Hematopoietic multipotent progenitor cell treated with erythropoietin and hydrocortisone succinate and interleukin-3 and kit ligand, for 8 days (in vitro differentiated cells): ENCODE data around the gene SCYL1.

Experiments used
- DNase-seq: peaks from one replicate; pipeline ENCODE4 v3.0.0-alpha.2; 2015

Gene SCYL1

DNA sequence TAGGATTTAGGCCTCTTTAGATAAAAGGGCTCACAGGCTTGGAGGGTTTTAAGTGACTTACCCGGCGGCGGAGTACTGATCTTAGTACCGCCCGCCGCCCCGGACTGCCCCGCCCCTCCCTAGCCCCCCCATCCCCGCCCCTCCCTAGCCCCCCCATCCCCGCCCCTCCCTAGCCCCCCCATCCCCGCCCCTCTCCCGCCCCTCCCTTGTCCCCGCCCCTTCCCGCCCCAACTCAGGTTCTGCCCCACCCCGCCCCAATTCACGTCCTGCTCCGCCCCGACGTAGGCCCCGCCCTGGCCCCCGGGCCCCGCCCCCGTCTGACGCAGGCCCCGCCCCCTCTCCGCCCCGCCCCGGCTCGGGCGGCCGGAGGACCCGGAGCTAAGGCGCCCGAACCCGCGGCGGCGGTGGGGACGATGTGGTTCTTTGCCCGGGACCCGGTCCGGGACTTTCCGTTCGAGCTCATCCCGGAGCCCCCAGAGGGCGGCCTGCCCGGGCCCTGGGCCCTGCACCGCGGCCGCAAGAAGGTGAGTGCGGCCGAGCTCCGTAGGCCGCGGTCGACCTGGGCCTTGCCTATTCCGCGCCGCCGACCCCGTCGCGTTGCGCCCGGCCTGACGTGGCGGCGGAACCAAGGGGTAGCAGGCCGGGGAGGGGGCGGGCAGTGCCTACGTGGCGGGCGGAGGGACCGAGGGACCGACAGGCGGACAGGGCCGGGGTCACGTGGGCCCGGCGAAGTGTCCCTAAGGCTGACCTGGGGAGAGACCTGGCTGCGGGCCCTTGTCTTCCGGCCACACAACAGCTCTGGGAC is at the start of gene SCYL1:
TSS of gene SCYL1 (plus strand) at position 343 of the 805 bp plus-strand sequence. CDS start at position 414, 71 bp downstream.
- DNase-seq: peak; percentile 61

DNA sequence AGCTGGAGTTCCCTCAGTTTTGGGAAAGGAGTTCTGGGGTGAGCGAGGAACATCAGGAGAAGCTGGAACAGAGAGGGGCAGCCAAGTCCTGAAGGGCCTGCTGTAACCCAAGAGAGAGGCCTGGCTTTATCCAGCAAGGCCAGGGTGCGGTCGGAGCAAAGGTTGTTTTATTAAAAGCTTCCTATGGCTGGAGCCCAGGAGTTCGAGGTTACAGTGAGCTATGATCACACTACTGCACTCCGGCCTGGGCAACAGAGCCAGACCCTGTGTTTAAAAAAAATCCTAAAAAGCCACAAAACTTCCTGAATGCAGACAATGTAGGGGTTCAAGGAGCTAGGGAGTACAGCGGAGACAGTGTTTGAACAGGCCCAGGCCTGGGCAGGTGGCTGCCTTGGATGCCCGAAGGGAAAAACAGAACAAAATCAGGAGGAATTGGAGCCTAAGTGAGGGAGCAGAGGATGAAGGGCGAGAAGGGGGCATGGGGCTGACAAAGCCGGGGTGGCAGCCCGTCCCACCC is 48.2 kb upstream of the SCYL1 start:
- DNase-seq: no peak

DNA sequence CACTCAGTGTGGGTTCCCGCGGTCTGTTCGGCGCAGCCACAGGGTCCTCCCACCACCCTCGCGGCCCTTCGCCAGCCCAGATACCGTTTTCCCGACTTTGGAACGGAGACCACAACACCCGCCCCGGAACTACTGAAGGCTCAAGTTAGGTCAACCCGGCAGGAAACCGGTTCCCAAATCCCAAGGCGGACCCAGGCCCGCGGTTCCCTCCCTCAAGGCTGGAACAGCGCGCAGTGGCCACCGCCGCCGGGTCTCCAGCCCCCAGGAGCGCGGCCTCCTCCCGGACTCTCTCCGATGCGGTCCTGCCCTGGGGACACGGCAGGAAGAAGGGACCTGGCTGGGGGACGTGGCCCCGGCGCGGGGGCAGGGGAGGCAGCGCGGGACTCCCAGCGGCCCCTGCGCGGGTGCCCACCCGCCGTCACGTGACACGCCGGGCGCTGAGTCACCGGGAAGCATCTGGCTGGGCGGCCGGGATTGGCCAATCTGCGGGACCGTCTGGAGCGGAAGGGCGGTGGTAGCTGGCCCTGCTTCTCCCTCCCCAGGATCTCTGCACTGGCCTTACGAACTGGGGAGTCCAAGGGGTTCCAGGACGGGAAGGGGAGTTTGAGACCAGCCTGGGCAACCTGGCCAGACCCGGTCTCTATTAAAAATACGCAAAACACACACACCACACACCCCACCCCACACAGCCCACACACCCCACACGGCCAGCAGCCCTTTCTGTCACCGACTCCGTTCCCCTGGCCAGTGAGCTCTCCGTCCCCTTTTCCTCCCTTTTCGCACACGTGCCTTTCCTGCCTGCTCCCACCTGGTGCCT is 47.5 kb upstream of the SCYL1 start:
- DNase-seq: peak; percentile 95

DNA sequence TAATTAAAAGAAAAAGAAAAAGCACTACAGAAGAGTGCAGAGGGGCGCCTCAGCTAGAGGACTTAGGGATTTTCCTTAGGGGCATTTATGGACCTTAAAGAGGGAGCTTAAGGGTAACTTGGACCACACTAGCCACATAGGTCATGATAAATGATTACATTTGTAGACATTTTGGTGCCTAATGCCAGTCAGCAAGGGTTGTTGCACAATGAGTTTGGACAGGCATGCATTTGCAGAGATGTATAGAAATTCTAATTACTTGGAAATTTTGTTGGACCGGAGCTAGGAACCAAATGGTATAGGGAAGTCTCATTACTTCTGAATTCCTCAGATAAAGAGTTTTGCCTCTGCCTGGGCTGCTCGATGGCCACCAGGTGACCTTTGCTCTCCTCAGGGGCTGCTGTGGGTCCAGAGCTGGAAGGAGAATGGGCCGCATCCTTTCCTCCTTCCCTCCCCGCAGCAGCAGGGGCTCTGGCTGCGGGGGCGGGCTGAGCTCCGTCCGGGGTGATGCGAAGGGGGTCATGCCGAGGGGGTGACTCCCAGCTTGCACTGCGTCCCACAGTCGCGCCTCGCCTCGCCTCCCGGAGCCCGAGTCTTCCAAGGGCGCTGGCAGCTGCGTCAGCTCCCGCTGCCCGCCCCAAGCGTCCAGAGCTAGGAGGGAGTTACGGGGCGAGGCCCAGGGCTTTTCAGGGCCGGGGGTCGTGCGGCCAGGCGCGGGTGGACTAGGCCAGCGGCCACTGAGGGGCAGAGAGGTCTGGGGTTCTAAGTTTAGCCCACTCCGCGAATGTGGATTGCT is 46.3 kb upstream of the SCYL1 start:
- no peak for DNase-seq

DNA sequence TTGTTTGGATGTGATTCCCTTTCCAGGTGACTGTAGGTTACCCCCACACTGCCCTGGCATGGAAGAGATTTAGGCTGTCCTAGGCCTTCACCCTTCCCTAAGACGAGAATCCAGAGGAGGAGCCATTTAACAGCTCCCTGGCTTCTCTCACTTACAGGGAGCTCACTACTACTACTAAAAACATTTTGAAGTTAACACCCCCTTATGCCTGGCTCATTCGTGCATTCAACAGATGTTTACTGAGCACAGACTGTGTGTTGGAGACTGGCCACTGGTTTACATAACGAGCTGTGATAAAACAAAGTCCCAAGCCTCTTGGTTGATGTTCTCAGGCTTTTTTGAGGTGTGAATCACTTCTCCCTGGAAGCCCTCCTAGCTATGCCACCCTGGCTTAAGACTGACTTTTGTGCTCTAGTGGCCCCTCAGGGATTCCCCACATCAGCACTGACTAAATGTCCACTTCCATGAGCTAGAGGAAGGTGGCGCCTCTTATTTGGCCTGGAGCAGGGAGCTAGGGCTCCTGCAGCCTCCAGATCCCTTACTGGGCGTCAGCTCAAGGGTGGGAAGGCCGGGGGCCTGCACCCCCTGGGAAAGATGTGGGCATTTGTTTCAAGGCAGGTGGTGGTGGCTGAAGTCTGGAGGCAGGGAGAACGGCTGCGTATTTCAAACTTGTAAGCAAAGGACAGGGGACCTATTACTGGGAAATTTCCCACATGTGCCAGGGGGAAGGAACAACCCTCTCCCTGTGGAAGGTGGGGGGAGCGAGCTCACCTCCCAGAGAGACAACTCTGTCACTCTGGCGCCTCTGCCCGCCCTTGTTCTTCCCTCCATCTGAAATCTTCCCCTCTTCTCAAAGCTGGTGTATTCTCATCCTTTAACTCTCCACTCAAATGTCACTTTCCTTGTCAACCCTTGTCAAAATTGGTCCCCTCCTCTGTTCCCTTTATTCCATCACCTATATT is 45.4 kb upstream of the SCYL1 start:
- no peak for DNase-seq

DNA sequence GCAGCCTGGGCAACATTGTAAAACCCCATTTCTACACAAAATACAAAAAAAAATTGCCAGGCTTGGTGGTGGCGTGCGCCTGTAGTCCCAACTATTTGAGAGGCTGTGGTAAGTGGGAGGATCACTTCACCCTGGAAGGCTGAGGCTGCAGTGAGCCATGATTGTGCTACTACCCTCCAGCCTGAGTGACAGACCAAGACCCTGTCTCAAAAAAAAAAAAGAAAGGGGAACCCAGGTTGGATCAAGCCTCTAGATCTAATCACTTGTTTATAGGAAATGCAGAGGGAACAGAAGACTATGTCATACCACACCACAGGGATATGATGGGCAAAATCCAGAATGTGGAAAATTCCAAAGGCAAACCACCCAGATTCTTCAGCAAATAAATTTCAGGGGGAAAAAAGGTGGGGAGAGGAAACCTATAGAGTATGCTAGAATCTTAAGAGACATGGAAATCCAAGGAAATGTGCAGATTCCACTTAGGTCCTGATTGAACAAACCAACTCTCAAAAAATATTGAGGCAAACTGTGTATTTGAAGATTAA is 42.5 kb upstream of the SCYL1 start:
- no peak for DNase-seq

DNA sequence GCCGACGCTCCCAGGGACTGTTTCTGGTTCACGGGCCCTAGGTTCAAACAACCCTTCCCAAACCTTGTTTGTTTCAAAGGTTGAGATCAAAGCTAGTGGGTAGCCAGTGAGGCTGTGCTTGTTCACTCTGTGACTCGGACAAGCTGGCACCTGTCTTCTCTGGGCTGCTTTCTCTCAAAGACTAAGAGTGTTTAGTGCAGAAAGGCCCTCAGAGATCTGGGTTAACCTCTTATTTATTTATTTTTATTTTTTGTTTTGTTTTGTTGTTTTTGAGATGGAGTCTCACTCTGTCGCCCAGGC is 39.0 kb upstream of the SCYL1 start:
- DNase-seq: no peak

DNA sequence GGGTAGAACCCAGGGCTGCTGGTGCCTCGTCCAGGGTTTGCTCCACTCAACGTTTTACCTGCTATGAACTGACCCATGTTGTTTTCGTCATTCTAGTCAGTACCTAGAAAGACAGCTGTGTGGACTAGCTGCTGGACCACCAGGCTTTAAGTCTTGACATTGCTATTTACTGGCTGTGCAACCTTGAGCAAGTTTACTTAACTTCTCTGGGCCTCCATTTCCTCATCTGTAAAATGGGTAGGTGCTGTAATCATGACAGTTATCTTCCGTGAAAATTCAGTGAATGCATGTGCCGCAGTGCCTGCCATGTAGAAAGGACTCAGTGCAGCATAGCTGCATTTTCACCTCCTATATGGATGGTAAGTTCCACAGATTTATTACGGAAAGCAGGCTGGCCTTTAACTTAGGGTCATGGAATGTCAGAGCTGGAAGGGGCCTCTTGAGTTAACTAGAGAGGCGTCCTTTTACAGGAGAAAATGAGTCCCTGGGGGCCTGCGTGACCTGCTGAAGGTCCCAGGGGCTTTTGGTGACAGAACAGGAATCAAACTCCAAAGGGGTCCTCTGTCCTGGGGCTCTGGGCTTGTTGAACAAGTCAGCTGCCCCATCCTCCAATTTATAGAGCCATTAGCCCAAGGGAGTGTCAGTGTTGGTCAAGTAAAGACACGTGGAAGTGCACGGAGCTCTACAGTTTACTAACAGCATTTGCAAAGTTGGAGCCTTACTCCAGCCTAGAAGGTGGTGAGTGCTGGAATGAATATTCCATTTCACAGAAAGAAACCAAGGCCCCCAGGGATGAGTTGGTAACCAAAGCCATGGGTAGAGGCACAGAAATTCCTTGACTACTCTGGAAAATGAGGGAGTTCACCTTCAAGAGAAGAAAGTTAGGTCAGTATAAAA is 38.1 kb upstream of the SCYL1 start:
- no peak for DNase-seq

DNA sequence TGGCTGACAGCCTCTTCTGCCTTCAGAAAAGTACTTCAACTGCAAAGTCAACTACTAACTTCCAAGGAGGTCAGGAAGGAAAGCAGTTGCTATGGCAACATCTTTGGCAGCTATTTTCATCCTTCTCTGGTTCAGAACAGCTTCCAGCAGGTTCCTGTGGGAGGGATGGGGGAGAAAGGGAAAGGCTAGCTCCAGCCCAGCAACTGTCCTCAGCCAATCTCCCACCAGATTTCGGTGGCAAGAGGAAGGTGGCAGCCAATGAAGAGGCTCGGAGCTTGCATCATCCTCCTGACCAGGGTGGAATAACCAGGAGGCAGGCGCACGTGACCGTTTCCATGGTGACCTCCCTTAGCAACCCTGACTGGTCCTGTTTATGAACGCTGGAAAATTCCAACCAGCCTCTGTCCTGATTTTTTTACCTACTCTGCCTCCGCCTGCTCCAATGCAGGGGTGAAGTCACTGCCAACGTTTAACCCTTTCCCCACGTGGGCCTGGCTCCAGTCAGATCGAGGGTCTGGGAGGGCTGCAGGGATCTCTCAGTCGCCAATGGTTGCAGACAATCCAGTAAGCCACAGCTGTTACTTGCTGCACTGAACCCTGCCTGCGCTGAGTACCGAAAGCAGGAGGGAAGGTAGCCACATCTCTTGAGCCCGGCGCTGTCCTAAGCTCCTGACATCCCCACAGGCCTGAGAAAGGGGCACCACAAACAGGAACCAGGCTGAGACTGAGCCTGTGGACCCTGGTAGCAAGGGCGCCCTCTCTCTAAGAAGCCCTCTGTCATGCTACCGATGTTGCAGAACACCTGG is 37.2 kb upstream of the SCYL1 start:
- peak; percentile 87 for DNase-seq

DNA sequence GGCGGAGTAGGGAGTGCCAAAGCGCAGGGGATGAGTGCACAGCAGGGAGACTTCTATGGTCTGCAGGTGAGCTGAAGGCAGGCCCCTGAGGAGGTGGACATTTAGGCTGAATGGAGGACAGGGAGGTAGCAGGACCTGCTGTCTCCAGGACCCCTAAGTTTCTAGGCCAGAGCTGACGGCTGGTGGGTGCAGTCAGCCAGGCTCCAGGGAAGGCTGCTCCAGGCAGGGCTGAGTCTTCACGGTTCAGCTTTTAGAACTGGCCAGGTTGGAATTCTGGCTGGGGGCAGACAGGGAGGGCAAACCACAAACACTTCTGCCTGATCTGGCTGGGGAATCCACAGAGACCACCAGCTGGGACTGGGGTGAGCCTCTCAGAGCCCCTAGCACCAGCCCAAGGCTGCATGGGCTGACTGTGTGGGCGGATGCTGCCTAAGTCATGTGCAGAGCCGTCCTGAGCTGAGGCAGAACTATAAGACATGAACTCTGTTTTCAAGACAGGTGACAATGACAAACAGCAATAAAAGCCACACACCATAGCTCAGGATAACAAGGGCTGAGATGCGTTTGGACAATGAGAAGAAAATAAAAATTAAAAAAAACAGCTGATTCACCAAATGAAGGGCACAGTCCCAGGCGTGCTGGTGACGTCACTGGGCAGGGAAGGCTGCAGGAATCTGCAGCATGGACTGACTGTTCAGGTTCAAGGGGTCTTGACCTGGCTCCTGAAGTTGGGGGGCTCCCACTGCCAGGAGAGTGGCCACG is 36.4 kb upstream of the SCYL1 start:
- DNase-seq: no peak

DNA sequence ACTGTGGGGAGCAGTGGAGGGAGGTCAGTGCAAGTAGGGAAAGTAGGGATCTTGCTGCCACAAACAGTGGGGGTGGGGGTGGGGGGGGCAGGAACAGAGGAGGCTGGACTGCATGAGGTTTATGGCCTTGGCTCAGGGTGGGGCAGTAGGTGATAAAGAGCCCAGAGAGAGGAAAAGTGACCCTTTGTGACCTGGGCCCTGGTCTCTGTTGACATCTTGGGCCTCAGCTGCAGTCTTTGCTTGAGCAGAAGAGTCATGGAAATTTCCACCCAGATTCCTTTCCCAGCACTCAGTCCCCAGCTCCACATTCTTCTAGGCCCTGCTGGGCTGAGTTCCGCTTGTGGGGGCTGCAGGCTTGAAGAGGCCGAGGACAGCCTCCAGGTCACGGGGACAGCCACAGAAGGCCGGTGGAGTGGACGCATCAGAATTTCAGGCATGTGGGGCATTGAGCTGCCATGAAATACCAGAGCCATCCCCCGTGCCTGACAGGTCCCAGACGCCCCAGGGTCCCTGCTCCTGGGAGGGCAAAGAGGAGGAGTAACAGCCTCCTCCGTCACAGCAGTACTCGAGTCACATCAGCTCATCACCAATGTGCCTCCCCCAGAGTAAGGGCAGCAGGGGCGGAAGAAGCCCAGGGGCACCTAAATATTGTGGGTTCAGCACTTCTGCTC is 35.7 kb upstream of the SCYL1 start:
- DNase-seq: no peak

DNA sequence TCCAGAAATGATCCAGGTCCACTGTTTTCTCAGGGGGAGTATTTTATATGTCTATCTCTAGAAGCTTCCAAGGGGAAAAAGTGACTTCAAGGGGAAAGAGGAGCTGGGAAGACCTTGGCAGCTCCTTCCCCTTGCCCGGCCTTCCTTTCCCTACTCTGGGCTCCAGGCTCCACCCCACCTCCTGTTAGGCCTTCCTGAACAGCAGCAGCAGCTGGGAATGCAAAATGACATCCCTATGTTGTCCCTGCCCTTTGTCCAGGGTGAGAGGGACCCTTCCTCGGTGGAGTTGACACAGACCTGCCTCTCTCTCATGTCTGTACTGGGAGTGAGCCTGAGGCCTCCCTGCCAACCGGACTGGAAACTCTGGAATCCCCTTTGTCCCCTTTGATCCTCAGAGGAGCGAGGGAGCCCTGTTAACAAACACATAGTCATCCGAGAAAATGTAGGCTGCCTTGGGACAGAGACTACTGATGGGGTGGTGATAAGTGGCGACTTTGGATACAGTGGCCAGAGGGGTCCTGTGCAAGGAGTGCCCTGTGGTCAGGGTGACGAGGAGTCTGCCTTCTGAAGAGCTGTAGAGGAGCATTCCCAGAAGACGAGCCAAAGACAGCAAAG is 35.1 kb upstream of the SCYL1 start:
- no peak for DNase-seq

DNA sequence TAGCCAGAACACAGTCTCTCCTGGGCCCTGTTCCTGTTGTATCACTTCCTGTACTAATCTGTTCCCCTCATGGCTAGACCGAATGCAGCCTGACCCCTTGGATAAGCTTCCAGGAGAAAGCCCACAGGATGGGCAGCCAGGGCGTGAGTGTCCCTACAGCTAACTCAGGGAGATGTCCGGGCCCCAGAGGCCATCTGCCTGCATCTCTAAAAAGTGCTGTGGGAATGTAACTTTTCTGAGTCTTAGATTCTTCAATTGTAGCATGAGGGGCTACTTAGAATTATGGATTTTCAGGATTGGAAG is 33.8 kb upstream of the SCYL1 start:
- no peak for DNase-seq

DNA sequence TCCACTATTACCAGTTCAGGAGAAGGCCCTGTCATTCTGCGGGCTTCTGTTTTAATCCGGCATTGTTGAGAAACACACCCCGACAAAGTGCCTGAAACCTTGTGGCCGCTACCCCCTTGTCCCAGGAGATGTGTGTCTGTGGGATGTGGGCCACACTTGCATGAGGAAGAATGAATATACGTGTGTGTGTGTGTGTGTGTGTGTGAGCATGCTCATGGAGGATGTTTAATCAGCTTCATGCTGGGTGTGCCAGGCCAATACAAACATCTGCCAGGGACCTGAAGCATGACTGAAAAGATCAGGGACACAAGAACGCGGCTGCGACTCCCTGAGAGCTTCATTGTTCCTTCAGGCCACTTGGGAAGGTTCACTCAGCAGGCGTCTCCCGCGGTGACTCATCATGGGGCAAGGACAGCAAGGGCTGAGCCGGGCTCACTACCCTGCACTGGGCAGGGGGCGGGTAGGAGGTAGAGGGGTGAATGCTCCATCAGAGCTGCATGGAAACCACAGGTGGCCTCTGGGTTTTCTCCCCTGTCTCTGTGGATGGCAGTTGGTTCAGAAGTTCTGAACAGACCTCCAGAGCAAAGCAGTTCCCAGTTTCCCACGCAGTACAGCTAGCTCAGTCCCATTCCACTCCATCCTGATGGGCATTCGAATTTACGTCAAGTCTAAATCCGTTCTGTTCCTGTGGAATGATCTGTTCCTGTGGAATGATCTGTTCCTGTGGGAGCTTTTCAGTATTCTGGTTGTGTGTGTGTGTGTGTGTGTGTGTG is 33.1 kb upstream of the SCYL1 start:
- DNase-seq: peak; percentile 62

DNA sequence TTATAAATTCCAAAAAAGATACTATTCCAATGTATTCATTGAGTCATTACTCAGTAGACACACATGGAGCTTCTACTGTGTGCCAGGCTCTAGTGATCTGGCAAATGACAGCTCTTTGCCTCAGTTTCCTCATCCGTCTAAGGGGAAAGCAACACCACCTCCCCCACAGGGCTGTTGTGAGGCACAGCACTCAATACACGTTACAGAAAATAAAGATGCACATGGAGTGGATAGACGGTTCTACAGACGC is 32.6 kb upstream of the SCYL1 start:
- no peak for DNase-seq

DNA sequence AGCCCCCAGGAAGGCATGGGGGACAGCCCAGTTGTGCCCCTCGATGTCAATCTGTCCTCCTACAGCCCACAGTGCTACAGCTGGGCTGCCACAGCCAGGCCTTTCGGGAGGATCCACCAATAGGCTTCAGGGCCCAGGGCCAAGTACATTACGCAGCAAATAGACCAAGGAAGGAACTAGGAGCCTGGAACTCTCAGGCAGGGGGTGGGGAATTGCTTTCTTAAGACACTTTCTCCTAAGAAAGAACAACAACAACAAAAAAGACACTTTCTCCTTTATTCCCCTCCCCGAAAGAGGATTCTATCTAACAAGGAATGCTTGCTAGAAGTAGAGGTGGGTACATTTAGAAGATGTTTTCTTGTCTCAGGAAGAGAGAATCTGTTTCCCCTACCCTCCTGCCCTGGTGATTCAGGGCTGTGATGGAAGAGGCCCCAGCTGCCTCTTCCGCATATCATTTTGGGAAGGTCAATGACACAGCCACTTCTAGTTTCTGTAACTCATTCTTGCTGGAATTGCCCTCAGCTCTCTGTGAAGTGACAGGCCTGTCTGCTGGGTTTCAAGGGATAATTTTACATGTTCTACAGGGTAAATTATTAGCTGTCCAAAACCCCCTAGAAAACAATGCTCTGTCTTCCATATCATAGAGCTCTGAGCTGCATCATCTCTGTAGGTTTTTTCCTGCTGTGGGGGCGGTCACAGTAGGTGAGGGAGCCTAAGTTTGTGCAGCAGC is 32.1 kb upstream of the SCYL1 start:
- peak; percentile 85 for DNase-seq
